Measurements from ENCODE around the gene TMCO4. TPM values are rescaled to one million over a fixed set of nuclear protein-coding genes. Genes with fewer than 3 reads are reported as not detected.

The TMCO4 gene
- total and polyA plus RNA-seq, 2 of the 4 experiments (the other 2 are of a cell fraction) = 7.3 to 8.6 TPM

DNA sequence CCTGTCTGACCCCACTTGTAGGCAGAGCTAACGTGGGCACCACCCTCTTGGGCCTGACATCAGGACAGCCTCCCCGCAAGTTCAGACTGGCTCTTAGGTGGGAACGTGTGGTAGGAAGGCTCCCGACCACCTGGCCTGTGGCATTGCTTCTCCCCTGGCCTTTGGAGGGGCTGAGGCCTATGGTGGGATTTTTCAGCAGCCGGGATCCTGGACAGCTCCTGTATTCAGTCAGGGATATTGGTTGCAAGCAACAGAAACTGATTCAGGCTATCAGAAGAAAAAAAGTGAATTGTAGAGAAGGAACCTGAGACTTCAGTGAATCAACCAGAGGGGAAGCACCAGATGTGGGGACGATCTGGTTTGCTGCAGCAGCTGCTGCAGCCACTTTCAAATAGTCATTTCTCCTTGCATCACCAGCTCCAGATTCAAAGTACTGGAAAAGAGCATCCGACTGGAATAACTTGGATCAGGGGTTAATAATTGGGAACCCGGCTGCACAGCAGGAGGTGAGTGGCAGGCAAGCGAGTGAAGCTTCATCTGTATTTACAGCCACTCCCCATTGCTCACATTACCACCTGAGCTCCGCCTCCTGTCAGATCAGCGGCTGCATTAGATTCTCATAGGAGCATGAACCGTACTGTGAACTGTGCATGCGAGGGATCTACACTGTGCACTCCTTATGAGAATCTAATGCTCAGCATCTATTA is 9.5 kb upstream of the TMCO4 start:
- Histone ChIP-seq H3K4me3 (ENCODE audit: insufficient read depth, low read depth, low read length) (no peak overlapping the region), H3K4me2 (ENCODE audit: low read depth, low read length) (no peak overlapping the region), H3K4ac (ENCODE audit: low read depth, low read length) (no peak overlapping the region), H3K36me3 (ENCODE audit: control insufficient read depth, insufficient read depth, low read length) (no peaks in the 10 kb centered on the region), H3K4me1 (ENCODE audit: control insufficient read depth, insufficient read depth, low read length) (no peaks in the 10 kb centered on the region), H3K79me1 (ENCODE audit: low read depth in 1 of 2, low read length in 2 of 2) (no peaks in the 10 kb centered on the region), H4K91ac (ENCODE audit: insufficient read depth, low read depth, low read length) (no peak overlapping the region), H3K27me3 (ENCODE audit: control insufficient read depth, insufficient read depth, low read length) (peaks cover 10% of the 10 kb centered on the region), H2AFZ (replicated peaks; ENCODE audit: low read length, poor library complexity) (no peak overlapping the region), H2BK5ac (ENCODE audit: low read depth, low read length, poor library complexity, severe bottlenecking) (no peak overlapping the region), H3K9me3 (ENCODE audit: control insufficient read depth, insufficient read depth, low read length) (no peaks in the 10 kb centered on the region), H3K56ac (ENCODE audit: extremely low read depth, insufficient read depth, low read length) (no peak overlapping the region), H2BK15ac (ENCODE audit: low read depth, low read length) (no peak overlapping the region), H2BK120ac (ENCODE audit: low read depth, low read length) (no peak overlapping the region), H2BK20ac (ENCODE audit: low read depth, low read length) (no peak overlapping the region), H4K20me1 (ENCODE audit: insufficient read depth, low read length) (0 out of 2 replicates have a peak, but pooled peaks cover 3% of the 10 kb centered on the region), H3K9me1 (ENCODE audit: insufficient read depth, low read length) (no peaks in the 10 kb centered on the region), H3K18ac (ENCODE audit: low read depth, low read length) (no peak overlapping the region), H4K8ac (ENCODE audit: low read depth in 2 of 2, low read length in 2 of 2) (no peak overlapping the region), H2AK5ac (ENCODE audit: low read depth, low read length) (no peak overlapping the region), H3K27ac (ENCODE audit: insufficient read depth, low read length) (no peak overlapping the region), H4K5ac (ENCODE audit: low read depth, low read length) (no peak overlapping the region), H2AK9ac (replicated peaks; ENCODE audit: low read depth, low read length, poor library complexity) (no peak overlapping the region), H3K23ac (ENCODE audit: low read depth, low read length) (no peak overlapping the region), H3K9ac (ENCODE audit: low read depth, low read length) (no peak overlapping the region), H3K14ac (replicated peaks; ENCODE audit: low read depth, low read length) (no peak overlapping the region)
- ChIA-PET CTCF (interaction anchor here (1.2 kb wide), 1 partner anchor 86 kb away, joined by 3 read pairs; no protein-coding TSS in a partner anchor), POLR2A (ENCODE audit: unreplicated experiment) (no interaction called here)
- no TSS peak for BruUV-seq (replicated peaks)
- DNase-seq (no peak), ATAC-seq (ENCODE audit: low read depth) (no peak)
- intact Hi-C loops (cut with micrococcal nuclease) (no loop called here), in situ Hi-C loops (cut with MboI; ENCODE audit: low sequenced_read_pairs) (no loop called here), dilution Hi-C loops (cut with HindIII; ENCODE audit: low sequenced_read_pairs, unreplicated experiment) (no loop called here)
- 85% methylated on average over 5 of the region's 13 CpGs; no CpG with 5 or more reads in 1 of the 2 experiments for WGBS, 2 experiments (ENCODE audit: extremely low coverage in 2 of 2, insufficient read length in 1 of 2)
- TF ChIP-seq BHLHE40 (IDR thresholded peaks at IDR 0.05; ENCODE audit: low read depth, low read length) (no peak), MXI1 (IDR thresholded peaks at IDR 0.05; ENCODE audit: borderline replicate concordance, low read depth, low read length) (no peak), RAD21 (IDR thresholded peaks at IDR 0.05; ENCODE audit: low read length) (no peak), CEBPB (IDR thresholded peaks at IDR 0.05; ENCODE audit: low read depth, low read length) (no peak), RFX5 (IDR thresholded peaks at IDR 0.05; ENCODE audit: low read depth, low read length) (no peak), MAFK (IDR thresholded peaks at IDR 0.05; ENCODE audit: low read depth, low read length) (no peak), NFE2L2 (IDR thresholded peaks at IDR 0.05; ENCODE audit: low read depth, low read length) (no peak), SMC3 (IDR thresholded peaks at IDR 0.05; ENCODE audit: low read depth, low read length) (no peak), FOS (IDR thresholded peaks at IDR 0.05; ENCODE audit: low read depth, low read length) (no peak), CHD1 (IDR thresholded peaks at IDR 0.05; ENCODE audit: low read depth, low read length) (no peak), RCOR1 (IDR thresholded peaks at IDR 0.05; ENCODE audit: insufficient replicate concordance, low read length) (no peak), USF2 (IDR thresholded peaks at IDR 0.05; ENCODE audit: low read depth, low read length) (no peak), POLR2A (IDR thresholded peaks at IDR 0.05; ENCODE audit: low read depth, low read length) (no peak), MAZ (IDR thresholded peaks at IDR 0.05; ENCODE audit: borderline replicate concordance, low read depth, low read length) (no peak)
- TF ChIP-seq, protein P1, sequence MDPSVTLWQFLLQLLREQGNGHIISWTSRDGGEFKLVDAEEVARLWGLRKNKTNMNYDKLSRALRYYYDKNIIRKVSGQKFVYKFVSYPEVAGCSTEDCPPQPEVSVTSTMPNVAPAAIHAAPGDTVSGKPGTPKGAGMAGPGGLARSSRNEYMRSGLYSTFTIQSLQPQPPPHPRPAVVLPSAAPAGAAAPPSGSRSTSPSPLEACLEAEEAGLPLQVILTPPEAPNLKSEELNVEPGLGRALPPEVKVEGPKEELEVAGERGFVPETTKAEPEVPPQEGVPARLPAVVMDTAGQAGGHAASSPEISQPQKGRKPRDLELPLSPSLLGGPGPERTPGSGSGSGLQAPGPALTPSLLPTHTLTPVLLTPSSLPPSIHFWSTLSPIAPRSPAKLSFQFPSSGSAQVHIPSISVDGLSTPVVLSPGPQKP (IDR thresholded peaks at IDR 0.05; ENCODE audit: borderline replicate concordance, low read depth, low read length) = no peak
- TF ChIP-seq, protein P2, sequence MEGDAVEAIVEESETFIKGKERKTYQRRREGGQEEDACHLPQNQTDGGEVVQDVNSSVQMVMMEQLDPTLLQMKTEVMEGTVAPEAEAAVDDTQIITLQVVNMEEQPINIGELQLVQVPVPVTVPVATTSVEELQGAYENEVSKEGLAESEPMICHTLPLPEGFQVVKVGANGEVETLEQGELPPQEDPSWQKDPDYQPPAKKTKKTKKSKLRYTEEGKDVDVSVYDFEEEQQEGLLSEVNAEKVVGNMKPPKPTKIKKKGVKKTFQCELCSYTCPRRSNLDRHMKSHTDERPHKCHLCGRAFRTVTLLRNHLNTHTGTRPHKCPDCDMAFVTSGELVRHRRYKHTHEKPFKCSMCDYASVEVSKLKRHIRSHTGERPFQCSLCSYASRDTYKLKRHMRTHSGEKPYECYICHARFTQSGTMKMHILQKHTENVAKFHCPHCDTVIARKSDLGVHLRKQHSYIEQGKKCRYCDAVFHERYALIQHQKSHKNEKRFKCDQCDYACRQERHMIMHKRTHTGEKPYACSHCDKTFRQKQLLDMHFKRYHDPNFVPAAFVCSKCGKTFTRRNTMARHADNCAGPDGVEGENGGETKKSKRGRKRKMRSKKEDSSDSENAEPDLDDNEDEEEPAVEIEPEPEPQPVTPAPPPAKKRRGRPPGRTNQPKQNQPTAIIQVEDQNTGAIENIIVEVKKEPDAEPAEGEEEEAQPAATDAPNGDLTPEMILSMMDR (conservative IDR thresholded peaks at IDR 0.05; ENCODE audit: low read depth, low read length) = no peak
